ENCODE data around the gene KPNA6. TPM values are rescaled to one million over a fixed set of nuclear protein-coding genes. Genes with fewer than 3 reads are reported as not detected.

The KPNA6 gene
- total and polyA plus RNA-seq, 2 of the 13 experiments (the other 11 are each of a cell fraction or from before 2014, with no cell fraction given): 22.0 to 47.5 TPM

DNA sequence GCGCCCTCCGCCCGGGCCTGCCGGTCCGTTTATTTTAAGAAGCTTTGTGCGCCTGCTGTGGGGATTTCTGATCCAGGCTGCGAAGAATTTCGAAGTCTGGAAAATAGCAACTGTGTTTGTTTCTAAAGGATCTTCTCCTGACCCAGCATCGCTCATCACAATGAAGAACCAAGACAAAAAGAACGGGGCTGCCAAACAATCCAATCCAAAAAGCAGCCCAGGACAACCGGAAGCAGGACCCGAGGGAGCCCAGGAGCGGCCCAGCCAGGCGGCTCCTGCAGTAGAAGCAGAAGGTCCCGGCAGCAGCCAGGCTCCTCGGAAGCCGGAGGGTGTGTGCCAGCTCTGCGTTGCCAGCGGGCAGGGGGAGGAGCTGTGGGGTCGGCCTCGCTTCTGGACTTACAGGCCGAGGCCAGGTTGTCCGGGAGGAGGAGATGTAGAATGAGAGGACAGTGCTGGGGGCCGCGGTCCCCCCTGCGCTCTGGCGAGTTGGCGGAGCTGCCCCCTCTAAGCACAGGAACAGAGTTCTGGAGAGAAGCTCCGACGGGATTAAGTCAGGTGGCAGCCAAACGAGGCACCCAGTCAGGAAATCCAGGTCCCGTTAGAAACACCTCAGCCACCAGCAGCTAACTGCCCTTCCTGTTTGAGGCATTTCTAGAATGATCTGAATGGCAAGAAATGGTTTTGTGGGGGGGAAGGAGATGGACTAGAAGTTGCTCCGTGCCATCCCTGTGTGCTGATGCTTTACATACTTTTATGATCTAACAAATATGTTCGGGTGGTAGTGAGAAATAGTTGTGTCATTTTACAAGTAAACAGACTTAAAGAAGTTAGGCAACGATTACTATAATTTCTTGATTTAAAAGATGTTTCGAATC lies 72.6 kb downstream of the KPNA6 start (continued):
- TF ChIP-seq MZF1 (CRISPR knock-in tag; IDR thresholded peaks at IDR 0.05; ENCODE audit: borderline replicate concordance) (no peak), ARHGAP35 (CRISPR knock-in tag; IDR thresholded peaks at IDR 0.05; ENCODE audit: borderline replicate concordance) (no peak), ZNF274 (CRISPR knock-in tag; IDR thresholded peaks at IDR 0.05) (no peak), SRSF9 (IDR thresholded peaks at IDR 0.05; ENCODE audit: borderline replicate concordance, insufficient read depth, low read depth, low read length, poor library complexity, severe bottlenecking) (no peak), ZNF207 (IDR thresholded peaks at IDR 0.05; ENCODE audit: borderline replicate concordance) (no peak), POGK (CRISPR knock-in tag; conservative IDR thresholded peaks at IDR 0.05) (no peak), ZNF547 (CRISPR knock-in tag; IDR thresholded peaks at IDR 0.05) (no peak), SPEN (CRISPR knock-in tag; IDR thresholded peaks at IDR 0.05; ENCODE audit: low read depth) (no peak; the same call in 1 of the 2 replicates), ZNF773 (CRISPR knock-in tag; IDR thresholded peaks at IDR 0.05; ENCODE audit: borderline replicate concordance) (0 out of 2 replicates have a peak, but pooled peaks have one; percentile 9), MTF1 (CRISPR knock-in tag; IDR thresholded peaks at IDR 0.05) (no peak), ZNF44 (CRISPR knock-in tag; IDR thresholded peaks at IDR 0.05) (no peak; the same call in 1 of the 2 replicates), SUZ12 (IDR thresholded peaks at IDR 0.05; ENCODE audit: low read depth, low read length) (no peak), GMEB1 (CRISPR knock-in tag; IDR thresholded peaks at IDR 0.05; ENCODE audit: borderline replicate concordance) (no peak; the same call in 1 of the 2 replicates), IKZF4 (CRISPR knock-in tag; IDR thresholded peaks at IDR 0.05; ENCODE audit: borderline replicate concordance, low read depth, not compliant biosample characterization) (no peak), EZH2 (conservative IDR thresholded peaks at IDR 0.05; ENCODE audit: low read depth, low read length) (no peak), ZNF12 (CRISPR knock-in tag; IDR thresholded peaks at IDR 0.05) (no peak), NFE2L2 (IDR thresholded peaks at IDR 0.05; ENCODE audit: low read length) (no peak), ZNF136 (CRISPR knock-in tag; IDR thresholded peaks at IDR 0.05; ENCODE audit: low read depth) (no peak), HMGA1 (CRISPR knock-in tag; conservative IDR thresholded peaks at IDR 0.05) (no peak), ZNF501 (CRISPR knock-in tag; IDR thresholded peaks at IDR 0.05) (peak; percentile 64), CC2D1A (CRISPR knock-in tag; IDR thresholded peaks at IDR 0.05) (0 out of 2 replicates have a peak, but pooled peaks have one; percentile 47), CREB1 (IDR thresholded peaks at IDR 0.05) (no peak), CREB1 (CRISPR knock-in tag; IDR thresholded peaks at IDR 0.05) (0 out of 2 replicates have a peak, but pooled peaks have one; percentile 26), TRIM24 (CRISPR knock-in tag; IDR thresholded peaks at IDR 0.05) (no peak)
- TF ChIP-seq, protein P1, sequence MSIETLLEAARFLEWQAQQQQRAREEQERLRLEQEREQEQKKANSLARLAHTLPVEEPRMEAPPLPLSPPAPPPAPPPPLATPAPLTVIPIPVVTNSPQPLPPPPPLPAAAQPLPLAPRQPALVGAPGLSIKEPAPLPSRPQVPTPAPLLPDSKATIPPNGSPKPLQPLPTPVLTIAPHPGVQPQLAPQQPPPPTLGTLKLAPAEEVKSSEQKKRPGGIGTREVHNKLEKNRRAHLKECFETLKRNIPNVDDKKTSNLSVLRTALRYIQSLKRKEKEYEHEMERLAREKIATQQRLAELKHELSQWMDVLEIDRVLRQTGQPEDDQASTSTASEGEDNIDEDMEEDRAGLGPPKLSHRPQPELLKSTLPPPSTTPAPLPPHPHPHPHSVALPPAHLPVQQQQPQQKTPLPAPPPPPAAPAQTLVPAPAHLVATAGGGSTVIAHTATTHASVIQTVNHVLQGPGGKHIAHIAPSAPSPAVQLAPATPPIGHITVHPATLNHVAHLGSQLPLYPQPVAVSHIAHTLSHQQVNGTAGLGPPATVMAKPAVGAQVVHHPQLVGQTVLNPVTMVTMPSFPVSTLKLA (IDR thresholded peaks at IDR 0.05): no peak
